RWPE2 (cell line): ENCODE results near the gene CPE.

Source experiments
- ATAC-seq: fragments of 200-7000 bp; cut with Tn5 transposase; 3 replicates; pipeline ENCODE4 v1.9.1; 2021; ENCODE audit warnings: low read depth
- DNase-seq: peaks from one replicate; pipeline ENCODE4 v3.0.0-alpha.2; 2020; ENCODE audit warnings: low spot score
- H3K27ac ChIP-seq: fragments of 450-650 bp; 2 replicates; pipeline ENCODE4 v1.5.1; 2017; ENCODE audit warnings: mild to moderate bottlenecking; ENCODE audit not compliant: poor library complexity, severe bottlenecking
- H3K27me3 ChIP-seq: fragments of 250-450 bp; sonication (Bioruptor Pico); 2 replicates; pipeline ENCODE4 v1.5.1; 2021; ENCODE audit warnings: mild to moderate bottlenecking, moderate library complexity; ENCODE audit not compliant: insufficient read depth, poor library complexity, severe bottlenecking
- H3K36me3 ChIP-seq: fragments of 250-450 bp; sonication (Bioruptor Pico); 2 replicates; pipeline ENCODE4 v1.5.1; 2020; ENCODE audit warnings: low read depth, mild to moderate bottlenecking, moderate library complexity
- H3K4me1 ChIP-seq: fragments of 250-450 bp; sonication (Bioruptor Pico); 2 replicates; pipeline ENCODE4 v1.5.1; 2021; ENCODE audit warnings: mild to moderate bottlenecking, moderate library complexity; ENCODE audit not compliant: insufficient read depth, poor library complexity, severe bottlenecking
- H3K4me3 ChIP-seq: fragments of 250-450 bp; sonication (Bioruptor Pico); 2 replicates; pipeline ENCODE4 v1.5.1; 2021; ENCODE audit warnings: mild to moderate bottlenecking, moderate library complexity; ENCODE audit not compliant: severe bottlenecking
- H3K9me3 ChIP-seq: fragments of 250-450 bp; sonication (Bioruptor Pico); 2 replicates; pipeline ENCODE4 v1.5.1; 2021; ENCODE audit warnings: mild to moderate bottlenecking, moderate library complexity; ENCODE audit not compliant: severe bottlenecking
- CTCF ChIP-seq: fragments of 450-650 bp; IDR thresholded peaks from one replicate; pipeline ENCODE4 v1.5.1; 2017; ENCODE audit warnings: mild to moderate bottlenecking, moderate library complexity; ENCODE audit not compliant: poor library complexity, severe bottlenecking

Gene CPE

GRCh38 chr4:165475706-165476070, 96.9 kb downstream of the CPE start:
- ATAC-seq = no peak
- TF ChIP-seq CTCF = no peak
- peaks cover 4% of the 10 kb centered on the region for H3K4me1 ChIP-seq
- H3K27me3 ChIP-seq = no peaks in the 10 kb centered on the region
- H3K4me3 ChIP-seq = no peak overlapping the region
- no peaks in the 10 kb centered on the region for H3K36me3 ChIP-seq
- peaks cover 16% of the 10 kb centered on the region for H3K9me3 ChIP-seq
- no peak for DNase-seq
- H3K27ac ChIP-seq = no peak overlapping the region

GRCh38 chr4:165476214-165477098, 97.6 kb downstream of the CPE start:
- H3K4me3 ChIP-seq = no peak overlapping the region
- DNase-seq (no peak), ATAC-seq (peak; percentile 91)
- peak overlapping the region; percentile 34 for H3K27ac ChIP-seq
- no peak for TF ChIP-seq CTCF
- H3K36me3 ChIP-seq = no peaks in the 10 kb centered on the region
- peaks cover 4% of the 10 kb centered on the region for H3K4me1 ChIP-seq
- peaks cover 15% of the 10 kb centered on the region for H3K9me3 ChIP-seq
- H3K27me3 ChIP-seq = no peaks in the 10 kb centered on the region

- Histone ChIP-seq H3K36me3 (no peaks in the 10 kb centered on the region), H3K4me3 (no peak overlapping the region), H3K9me3 (peaks cover 3% of the 10 kb centered on the region), H3K27ac (no peak overlapping the region), H3K4me1 (peaks cover 4% of the 10 kb centered on the region), H3K27me3 (no peaks in the 10 kb centered on the region)
- TF ChIP-seq CTCF = no peak
- ATAC-seq = no peak
- DNase-seq = no peak
Observed at GRCh38 chr4:165477799-165478198, 99.0 kb downstream of the CPE start.

DNA sequence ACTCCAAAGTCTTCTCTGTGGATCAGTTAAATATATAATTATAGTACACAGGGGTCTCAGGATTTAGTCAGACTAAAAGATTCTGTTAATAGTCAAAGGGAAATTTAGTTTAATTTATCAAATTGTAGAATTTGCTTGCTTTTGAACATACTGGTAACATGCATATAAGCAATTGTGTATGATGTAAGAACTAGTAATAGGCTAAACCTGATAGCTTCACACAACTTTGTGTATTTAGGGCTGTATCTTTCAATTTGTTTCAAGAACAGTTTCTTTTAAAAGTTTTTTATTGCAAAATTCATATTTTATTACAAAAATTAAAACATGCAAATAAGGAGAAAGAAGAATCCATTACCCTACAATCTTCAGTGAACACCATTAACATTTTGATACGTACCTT, 99.5 kb downstream of the CPE start:
- H3K36me3 ChIP-seq = no peaks in the 10 kb centered on the region
- H3K4me1 ChIP-seq = peaks cover 4% of the 10 kb centered on the region
- no peaks in the 10 kb centered on the region for H3K27me3 ChIP-seq
- no peak for DNase-seq
- H3K4me3 ChIP-seq = no peak overlapping the region
- TF ChIP-seq CTCF = no peak
- no peak overlapping the region for H3K27ac ChIP-seq
- no peak for ATAC-seq
- H3K9me3 ChIP-seq = no peaks in the 10 kb centered on the region
